Lung (tissue), 12 donors: ENCODE results near the gene ACER1. TPM values are rescaled to one million over a fixed set of nuclear protein-coding genes. Genes with fewer than 3 reads are reported as not detected.

ENCODE experiments used
- ATAC-seq: fragments of 200-7000 bp; cut with Tn5 transposase; one replicate; pipeline ENCODE4 v1.9.1; 2020; ENCODE audit warnings: moderate number of reproducible peaks; ENCODE audit not compliant: insufficient read depth, low FRiP score
- DNase-seq, 3 donors: peaks; one replicate each; pipeline ENCODE4 v3.0.0-alpha.2; 2013 to 2017
- H3K27ac ChIP-seq, 2 donors: one replicate each; pipeline ENCODE4 v1.5.1; 2013; ENCODE audit warnings: mild to moderate bottlenecking in 2 of 2, moderate library complexity in 2 of 2, control low read depth in 1 of 2, inconsistent platforms in 1 of 2, low read depth in 1 of 2, low read length in 1 of 2
- H3K27me3 ChIP-seq, 3 donors: one replicate each; pipeline ENCODE4 v1.5.1; 2013; ENCODE audit warnings: low read length in 2 of 3; ENCODE audit not compliant: control insufficient read depth in 3 of 3, insufficient read depth in 3 of 3
- H3K36me3 ChIP-seq, 4 donors: one replicate each; pipeline ENCODE4 v1.5.1; 2013; ENCODE audit warnings: low read length in 4 of 4, mild to moderate bottlenecking in 1 of 4, moderate library complexity in 1 of 4; ENCODE audit not compliant: control insufficient read depth in 4 of 4, insufficient read depth in 4 of 4
- H3K4me1 ChIP-seq, 5 donors: one replicate each; pipeline ENCODE4 v1.5.1; 2013; ENCODE audit warnings: low read length in 5 of 5, mild to moderate bottlenecking in 2 of 5, moderate library complexity in 1 of 5; ENCODE audit not compliant: control insufficient read depth in 5 of 5, insufficient read depth in 5 of 5
- H3K4me3 ChIP-seq: one replicate; pipeline ENCODE4 v1.5.1; 2013; ENCODE audit warnings: mild to moderate bottlenecking, control low read depth, moderate library complexity
- H3K9ac ChIP-seq, 2 donors: one replicate each; pipeline ENCODE4 v1.5.1; 2013; ENCODE audit warnings: low read length in 2 of 2, control low read depth in 1 of 2; ENCODE audit not compliant: insufficient read depth in 1 of 2
- H3K9me3 ChIP-seq, 4 donors: one replicate each; pipeline ENCODE4 v1.5.1; 2013; ENCODE audit warnings: low read length in 3 of 4, mild to moderate bottlenecking in 1 of 4, moderate library complexity in 1 of 4; ENCODE audit not compliant: control insufficient read depth in 4 of 4, insufficient read depth in 3 of 4
- CTCF ChIP-seq: IDR thresholded peaks from 2 replicates; pipeline ENCODE4 v1.5.1; 2012; ENCODE audit warnings: mild to moderate bottlenecking; ENCODE audit errors: control extremely low read depth, extremely low read depth
- WGBS, 2 donors: extraction: QIAGEN DNeasy Blood & Tissue Kit; methylation state at CpG; one replicate each; pipeline ENCODE4 v1.1.7; 2013; 5-methylcytosine and 5-hydroxymethylcytosine counted together
- polyA plus RNA-seq, 2 donors: library from polyadenylated mRNA; stranded (reverse); fragments of 200-250 nt; gene quantifications; one replicate each; pipeline ENCODE4 v1.2.1, GENCODE V29; 2013
- total RNA-seq, 2 donors: library from RNA; depleted of rRNA in 1 of 2; stranded (reverse); fragments of >200 nt in 1 of 2; gene quantifications; one replicate each; pipeline ENCODE4 v1.2.1, GENCODE V29; 2014 to 2021
- donor health status: control.
- donor health status: control.
- donor health status: Bipolar disorder and iron deficiency.
- donor health status: healthy.
- donor health status: DM: yes; HTN: yes; CAD: no.

ACER1 gene
- total and polyA plus RNA-seq, 4 donors: 0.06 TPM; not detected in 3

- no peak for TF ChIP-seq CTCF
- Histone ChIP-seq H3K27me3 (no peaks in the 10 kb centered on the region), H3K4me1 (peaks cover 0 to 10% (median 0%) of the 10 kb centered on the region in 5 donors), H3K9ac (no peak overlapping the region), H3K9me3 (no peaks in the 10 kb centered on the region), H3K36me3 (no peaks in the 10 kb centered on the region), H3K4me3 (no peak overlapping the region), H3K27ac (no peak overlapping the region)
- peak; percentile 39 to 78 (median 64) for DNase-seq
- ATAC-seq: no peak
- WGBS, 2 donors: 65 to 72% methylated on average over 14 of the region's 14 CpGs
Measured at GRCh38 chr19:6340493-6341201, 7.2 kb upstream of the ACER1 start.

- Histone ChIP-seq H3K9ac (no peak overlapping the region), H3K4me3 (no peak overlapping the region), H3K9me3 (no peaks in the 10 kb centered on the region), H3K4me1 (no peaks in the 10 kb centered on the region), H3K36me3 (no peaks in the 10 kb centered on the region), H3K27ac (no peak overlapping the region), H3K27me3 (no peaks in the 10 kb centered on the region)
- DNase-seq: no peak
- WGBS, 2 donors: 87 to 91% methylated on average over 6 of the region's 6 CpGs
- no peak for ATAC-seq
- no peak for TF ChIP-seq CTCF
Measured at GRCh38 chr19:6334490-6335285, 1.3 kb upstream of the ACER1 start.

DNA sequence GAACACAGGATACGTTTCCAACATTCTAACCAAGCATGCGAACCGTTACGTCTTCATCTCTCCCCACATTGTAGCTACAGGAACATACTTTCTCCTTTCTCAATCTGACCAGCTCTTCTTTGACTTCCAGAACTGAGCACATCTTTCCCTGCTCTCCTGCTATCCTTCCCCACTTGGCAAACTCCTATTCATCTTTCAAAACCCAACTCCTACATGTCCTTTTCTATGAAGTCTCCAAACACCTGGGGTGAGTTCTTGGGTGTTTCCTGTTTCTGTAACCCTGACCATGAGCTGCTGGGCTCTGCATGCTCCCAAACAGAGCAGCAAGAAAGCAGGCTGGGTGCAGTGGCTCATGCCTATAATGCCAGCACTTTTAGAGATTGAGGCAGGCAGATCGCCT lies 6.6 kb downstream of the ACER1 start:
- Histone ChIP-seq H3K27ac (no peak overlapping the region), H3K4me1 (no peaks in the 10 kb centered on the region), H3K9ac (no peak overlapping the region), H3K9me3 (no peaks in the 10 kb centered on the region), H3K36me3 (no peaks in the 10 kb centered on the region), H3K4me3 (no peak overlapping the region), H3K27me3 (peaks cover 0 to 2% (median 0%) of the 10 kb centered on the region in 3 donors)
- ATAC-seq (no peak), DNase-seq (no peak)
- no peak for TF ChIP-seq CTCF
- WGBS, 2 donors: 82 to 85% methylated on average over 5 of the region's 5 CpGs
